TTC549 (cell line): ENCODE data around the gene MALT1.
"Not testable (repeated sequence)": the region's sequence is repeated elsewhere in the genome, so short reads cannot be mapped to it uniquely, and the experiment has no call there.

Experiments
- FAIRE-seq: peaks from 2 replicates; lab custom pipeline; 2012; peaks lifted over from hg19 to GRCh38; lab: Jason Lieb, UNC

MALT1 gene

DNA sequence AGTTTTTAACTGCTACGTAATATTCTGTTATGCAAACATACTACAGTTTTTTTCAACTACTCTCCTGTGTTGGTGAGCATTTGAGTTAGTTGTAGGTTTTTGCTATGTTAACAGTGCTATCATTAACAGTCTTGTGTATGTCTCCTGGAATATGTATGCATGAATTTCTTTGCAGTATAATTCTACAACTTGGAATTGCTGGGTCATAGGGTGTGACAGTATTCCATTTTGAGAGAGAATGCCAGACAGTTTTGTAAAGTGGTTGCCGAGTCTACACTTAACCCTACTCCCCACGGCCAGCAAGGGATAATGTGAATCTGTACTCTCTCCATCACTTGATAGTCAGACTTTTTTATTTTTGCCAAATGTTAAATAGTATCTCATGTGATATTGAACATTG is 67.1 kb downstream of the MALT1 start:
- FAIRE-seq, result no peak

GRCh38 chr18:58745914-58746313 is 74.6 kb downstream of the MALT1 start:
- no peak for FAIRE-seq

- no peak for FAIRE-seq
Measured at GRCh38 chr18:58748899-58749595, 77.8 kb downstream of the MALT1 start.

- no peak for FAIRE-seq
Measured at GRCh38 chr18:58753976-58754375, 82.7 kb downstream of the MALT1 start.

GRCh38 chr18:58754544-58755068 is 83.3 kb downstream of the MALT1 start:
- FAIRE-seq, result no peak

- no peak for FAIRE-seq
Measured at GRCh38 chr18:58755304-58756010, 84.2 kb downstream of the MALT1 start.

GRCh38 chr18:58756148-58756547 is 84.9 kb downstream of the MALT1 start:
- no peak for FAIRE-seq

DNA sequence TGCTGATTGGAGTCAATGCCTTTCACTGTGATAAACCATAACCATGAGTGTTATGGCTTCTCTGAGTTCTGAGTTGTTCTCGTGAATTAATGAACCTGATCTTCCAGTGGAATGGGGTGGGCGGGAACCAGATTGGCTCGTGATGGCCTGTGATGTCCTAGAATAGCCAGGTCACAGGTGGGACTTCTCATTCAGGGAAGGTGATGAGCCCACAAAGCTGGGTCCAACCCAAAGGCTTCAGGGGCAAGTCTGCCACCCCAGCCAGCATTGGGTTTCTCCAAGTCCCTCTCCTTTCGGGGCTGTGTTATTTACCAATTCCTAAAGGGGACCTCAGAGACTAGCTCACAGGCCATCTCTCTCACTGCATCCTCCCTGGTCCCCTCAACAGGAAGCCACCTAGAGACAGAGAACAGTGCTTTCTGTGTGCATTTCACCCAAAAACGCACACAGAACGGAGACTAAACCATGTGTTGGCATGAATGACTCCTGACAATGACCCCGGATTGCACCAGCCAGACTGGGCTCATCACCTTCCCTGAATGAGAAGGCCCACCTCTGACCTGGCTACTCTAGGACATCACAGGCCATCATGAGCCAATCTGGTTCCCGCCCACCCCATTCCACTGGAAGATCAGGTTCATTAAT is 85.5 kb downstream of the MALT1 start:
- FAIRE-seq, result no peak

DNA sequence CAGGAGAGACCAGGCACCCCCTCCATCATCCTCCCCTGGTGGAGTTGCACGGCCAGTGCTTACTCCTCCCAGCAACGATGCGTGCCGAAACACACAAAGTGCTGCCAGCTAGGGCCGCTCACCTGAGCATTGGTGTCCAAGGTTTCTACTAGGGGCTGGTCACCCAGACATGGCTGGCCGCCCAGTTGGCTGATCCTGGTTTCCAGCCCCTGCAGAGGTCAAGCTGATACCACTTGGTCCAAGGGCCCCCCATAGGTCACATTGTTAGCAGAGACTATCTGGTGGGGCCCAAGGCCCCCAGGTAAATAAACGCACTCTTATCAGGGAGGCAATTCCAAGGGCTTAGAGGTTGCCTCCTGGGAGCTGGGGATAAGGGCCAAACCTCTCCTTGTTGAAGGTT is 86.1 kb downstream of the MALT1 start:
- not testable (repeated sequence) for FAIRE-seq

GRCh38 chr18:58758046-58758445 is 86.8 kb downstream of the MALT1 start:
- no peak for FAIRE-seq

DNA sequence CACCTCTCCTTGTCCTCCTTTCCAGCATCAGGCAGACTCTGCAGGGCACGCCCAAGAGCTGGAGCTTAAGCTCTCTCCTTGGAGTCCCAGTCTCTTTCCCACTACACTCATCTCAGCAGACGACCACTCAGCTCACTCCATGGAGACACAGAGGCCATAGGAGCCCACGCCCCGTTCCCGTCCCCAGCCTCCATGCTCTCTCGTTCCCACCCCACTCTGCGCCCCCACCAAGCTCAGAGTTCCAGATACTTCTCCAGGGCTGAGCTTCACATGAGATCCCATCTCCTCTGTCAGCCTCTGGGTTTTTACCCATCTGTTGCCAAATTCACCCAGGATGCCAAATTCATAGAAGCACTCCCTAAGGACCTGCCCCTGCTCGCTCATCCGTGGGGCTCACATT is 87.3 kb downstream of the MALT1 start:
- no peak for FAIRE-seq

GRCh38 chr18:58761241-58761969 is 90.1 kb downstream of the MALT1 start:
- FAIRE-seq, result no peak

DNA sequence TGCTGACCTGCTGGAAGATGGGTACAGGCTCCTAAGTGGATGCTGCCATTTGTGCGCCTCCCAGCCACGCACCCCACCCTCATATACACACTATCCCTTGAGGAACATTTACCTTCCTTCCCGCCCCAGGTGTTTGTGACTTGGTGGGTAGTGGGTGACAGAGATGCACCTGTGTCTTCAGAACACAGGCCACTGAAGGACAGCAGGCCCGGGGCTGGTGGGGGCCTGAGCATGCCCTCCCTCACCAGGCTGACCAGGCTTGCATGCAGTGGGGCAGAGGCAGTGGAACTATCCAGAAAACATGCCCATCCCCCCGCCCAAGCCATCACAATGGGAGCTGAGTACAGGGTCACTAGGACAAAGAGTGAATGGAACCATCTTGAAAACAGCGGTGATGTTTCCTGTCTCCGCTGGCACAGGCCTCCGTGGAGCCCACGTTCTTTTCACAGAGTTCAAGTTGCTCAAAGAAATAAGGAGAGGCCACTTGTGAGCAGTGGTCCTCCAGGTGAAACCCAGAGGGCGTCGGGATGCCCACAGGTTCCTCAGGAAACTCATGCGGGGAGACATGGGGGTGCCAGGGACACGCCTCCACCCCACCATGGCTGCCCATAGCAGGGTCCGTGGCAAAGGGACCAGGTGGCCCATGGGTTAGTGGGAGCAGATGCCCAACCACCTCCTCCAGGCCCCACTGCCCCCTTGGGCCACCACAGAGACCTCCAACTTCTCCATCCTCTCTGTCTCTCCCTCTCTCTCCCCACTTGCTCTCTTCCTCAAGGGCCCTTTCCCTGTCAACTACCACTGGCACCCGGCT is 90.9 kb downstream of the MALT1 start:
- FAIRE-seq, result no peak

DNA sequence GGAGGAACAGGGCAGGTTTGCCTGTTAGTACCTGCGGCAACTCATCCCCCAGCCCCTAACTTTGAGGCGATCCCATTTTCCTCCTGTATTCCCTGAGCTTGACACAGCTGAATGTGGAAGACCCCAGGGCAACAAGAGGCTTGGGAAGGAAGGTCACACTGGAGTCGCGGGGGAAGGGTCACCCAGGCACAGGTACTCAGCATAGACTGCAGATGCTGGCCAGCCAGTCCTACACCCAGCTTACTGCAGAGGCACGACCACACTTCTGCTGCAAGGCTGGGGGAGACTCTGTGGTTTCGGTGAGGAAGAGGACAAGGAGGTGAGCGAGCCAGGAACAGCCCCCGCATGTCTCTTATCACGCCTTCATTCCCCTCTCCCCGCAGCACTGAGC is 91.5 kb downstream of the MALT1 start:
- no peak for FAIRE-seq

DNA sequence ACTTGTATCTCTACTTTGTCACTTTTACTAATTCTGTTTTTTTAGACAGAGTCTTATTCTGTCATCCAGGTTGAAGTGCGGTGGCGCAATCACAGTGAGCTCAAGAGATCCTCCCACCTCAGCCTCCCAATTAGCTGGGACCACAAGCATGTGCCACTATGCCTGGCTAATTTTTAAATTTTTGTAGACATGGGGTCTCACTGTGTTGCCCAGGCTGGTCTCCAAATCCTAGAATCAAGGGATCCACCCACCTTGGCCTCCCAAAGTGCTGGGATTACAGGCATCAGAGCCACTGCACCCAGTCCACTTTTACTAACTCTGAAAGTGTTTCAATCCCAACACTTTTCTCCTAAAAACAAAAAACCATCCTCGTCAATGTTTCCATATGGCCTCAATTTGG is 94.9 kb downstream of the MALT1 start:
- no peak for FAIRE-seq

- FAIRE-seq, result no peak
Measured at GRCh38 chr18:58766946-58767345, 95.7 kb downstream of the MALT1 start.

DNA sequence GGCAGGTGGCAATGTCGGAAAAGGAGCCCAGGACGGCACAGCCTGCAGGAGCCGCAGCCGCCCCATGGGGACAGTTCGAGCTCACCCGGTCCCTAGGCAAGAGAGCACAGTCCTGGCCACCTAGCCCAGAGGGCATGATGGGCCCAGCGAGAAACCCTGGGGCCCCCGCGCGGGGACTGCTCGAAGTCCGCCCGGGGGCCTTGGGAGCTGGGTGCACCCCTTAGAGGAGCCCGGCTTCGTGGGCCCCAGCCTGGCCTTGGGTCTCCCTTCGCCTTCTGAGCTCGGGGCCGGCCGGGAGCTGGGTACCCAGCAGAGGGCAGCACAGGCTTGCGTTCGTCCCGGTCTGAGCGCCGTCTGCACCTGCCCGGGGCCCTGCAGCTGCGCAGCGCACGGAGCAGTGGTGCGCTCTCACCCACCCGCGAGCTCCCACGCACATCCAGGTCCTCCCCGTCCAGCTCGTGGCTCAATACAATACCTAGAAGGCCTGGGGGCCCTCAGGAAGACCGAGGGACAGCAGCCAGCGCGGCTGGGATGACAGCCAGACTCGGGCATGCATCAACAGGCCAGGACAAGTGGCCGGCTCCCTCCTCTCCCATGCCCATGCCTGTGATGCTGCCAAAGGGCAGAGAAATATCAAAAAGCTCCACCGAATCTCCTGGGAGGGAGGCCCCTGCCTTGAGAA is 97.2 kb downstream of the MALT1 start:
- FAIRE-seq, result no peak

- FAIRE-seq, result no peak
Measured at GRCh38 chr18:58769321-58769720, 98.1 kb downstream of the MALT1 start.

GRCh38 chr18:58770601-58771000 is 99.3 kb downstream of the MALT1 start:
- no peak for FAIRE-seq

DNA sequence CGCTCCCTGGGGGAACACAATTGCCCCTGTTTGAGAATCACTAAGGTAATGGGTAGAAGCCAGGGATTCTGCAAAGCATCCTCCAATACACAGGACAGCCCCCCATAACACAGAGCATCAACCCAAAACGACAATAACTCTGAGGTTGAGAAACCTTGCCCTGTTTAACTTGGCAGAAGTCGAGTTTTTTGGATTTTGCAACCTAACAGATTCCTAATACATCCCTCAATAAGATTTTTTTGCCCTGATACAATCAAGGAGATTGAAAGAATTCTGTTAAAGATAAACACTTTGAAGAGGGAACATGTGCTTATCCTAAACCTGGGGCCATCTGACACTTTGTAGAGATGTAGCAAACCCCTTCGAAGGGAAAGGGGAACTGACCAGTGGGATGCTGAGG is 100.9 kb downstream of the MALT1 start:
- FAIRE-seq, result no peak

DNA sequence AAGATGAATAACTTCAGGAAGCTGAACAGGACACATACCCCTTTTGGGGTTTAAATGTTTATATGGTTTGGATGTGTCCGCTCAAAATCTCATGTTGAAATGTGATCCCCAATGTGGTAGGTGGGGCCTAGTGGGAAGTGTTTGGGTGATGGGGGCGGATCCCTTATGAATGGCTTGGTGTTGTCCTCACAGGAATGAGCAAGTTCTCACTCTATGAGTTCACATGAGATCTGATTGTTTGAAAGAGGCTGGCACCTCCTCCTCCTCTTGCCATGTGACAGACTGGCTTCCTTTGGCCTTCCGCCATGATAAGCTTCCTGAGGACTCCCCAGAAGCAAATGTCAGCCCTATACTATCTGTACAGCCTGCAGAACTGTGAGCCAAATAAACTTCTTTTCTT is 104.8 kb downstream of the MALT1 start:
- no peak for FAIRE-seq
